ENCODE measurements around the gene ANO4.

DNA sequence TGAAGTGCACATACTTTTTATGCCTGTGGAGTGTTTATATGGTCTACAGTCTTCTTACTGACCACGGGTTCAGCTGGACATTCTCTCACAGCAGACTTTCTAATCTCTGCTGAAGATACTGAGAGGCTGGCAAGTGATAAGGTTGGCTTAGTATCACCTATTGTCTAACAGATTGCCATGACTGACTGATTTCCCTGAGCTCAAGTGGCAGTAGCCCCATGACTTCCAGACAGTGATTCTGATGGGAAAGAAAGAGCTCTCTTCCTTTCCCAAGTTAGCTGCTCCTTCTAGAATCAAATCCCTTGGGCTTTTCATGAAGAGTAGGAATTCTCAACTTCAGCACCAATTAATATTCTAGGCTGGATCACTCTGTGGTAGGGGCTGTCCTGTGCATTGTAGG, 141.4 kb downstream of the ANO4 start:
- TF ChIP-seq, protein P1, sequence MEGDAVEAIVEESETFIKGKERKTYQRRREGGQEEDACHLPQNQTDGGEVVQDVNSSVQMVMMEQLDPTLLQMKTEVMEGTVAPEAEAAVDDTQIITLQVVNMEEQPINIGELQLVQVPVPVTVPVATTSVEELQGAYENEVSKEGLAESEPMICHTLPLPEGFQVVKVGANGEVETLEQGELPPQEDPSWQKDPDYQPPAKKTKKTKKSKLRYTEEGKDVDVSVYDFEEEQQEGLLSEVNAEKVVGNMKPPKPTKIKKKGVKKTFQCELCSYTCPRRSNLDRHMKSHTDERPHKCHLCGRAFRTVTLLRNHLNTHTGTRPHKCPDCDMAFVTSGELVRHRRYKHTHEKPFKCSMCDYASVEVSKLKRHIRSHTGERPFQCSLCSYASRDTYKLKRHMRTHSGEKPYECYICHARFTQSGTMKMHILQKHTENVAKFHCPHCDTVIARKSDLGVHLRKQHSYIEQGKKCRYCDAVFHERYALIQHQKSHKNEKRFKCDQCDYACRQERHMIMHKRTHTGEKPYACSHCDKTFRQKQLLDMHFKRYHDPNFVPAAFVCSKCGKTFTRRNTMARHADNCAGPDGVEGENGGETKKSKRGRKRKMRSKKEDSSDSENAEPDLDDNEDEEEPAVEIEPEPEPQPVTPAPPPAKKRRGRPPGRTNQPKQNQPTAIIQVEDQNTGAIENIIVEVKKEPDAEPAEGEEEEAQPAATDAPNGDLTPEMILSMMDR (IDR thresholded peaks at IDR 0.05): no peak
- TF ChIP-seq POLR2AphosphoS5 (IDR thresholded peaks at IDR 0.05; ENCODE audit: insufficient read depth in 1 of 2, low read depth in 1 of 2): no peak
- TF ChIP-seq POLR2A (IDR thresholded peaks at IDR 0.05): no peak
